SK-N-SH treated with all-trans-retinoic acid at 6 μM for 48 hours (cell line): Measurements from ENCODE around the gene EHD1.

Experiments
- ARNTL ChIP-seq: fragments of 450-650 bp; formaldehyde crosslinking; IDR thresholded peaks from 2 replicates; pipeline ENCODE4 v1.5.0; 2020; ENCODE audit warnings: low read depth, mild to moderate bottlenecking, moderate library complexity, borderline replicate concordance
- CSDC2 ChIP-seq: fragments of 250-450 bp; sonication (Bioruptor Pico); IDR thresholded peaks from 2 replicates; pipeline ENCODE4 v1.5.0; 2020; ENCODE audit warnings: mild to moderate bottlenecking, moderate library complexity
- ISL1 ChIP-seq: fragments of 250-450 bp; sonication (Bioruptor Pico); IDR thresholded peaks from 2 replicates; pipeline ENCODE4 v2.1.2; 2022; ENCODE audit warnings: mild to moderate bottlenecking, moderate library complexity
- POU6F1 ChIP-seq: fragments of 250-450 bp; sonication (Bioruptor Pico); IDR thresholded peaks from 2 replicates; pipeline ENCODE4 v1.8.0; 2021; ENCODE audit warnings: low read depth, mild to moderate bottlenecking, moderate library complexity, borderline replicate concordance
- PPARA ChIP-seq: fragments of 250-450 bp; sonication (Bioruptor Pico); IDR thresholded peaks from 2 replicates; pipeline ENCODE4 v1.5.0; 2020; ENCODE audit warnings: mild to moderate bottlenecking, borderline replicate concordance
- TCF4 ChIP-seq: fragments of 250-450 bp; sonication (Bioruptor Pico); IDR thresholded peaks from 2 replicates; pipeline ENCODE4 v1.8.0; 2021; ENCODE audit warnings: mild to moderate bottlenecking, moderate library complexity, borderline replicate concordance

GRCh38 chr11:64916040-64916774 is 37.8 kb upstream of the EHD1 start:
- no peak for TF ChIP-seq ISL1 (CRISPR knock-in tag)
- no peak for TF ChIP-seq CSDC2 (CRISPR knock-in tag)
- TF ChIP-seq POU6F1 (CRISPR knock-in tag), result no peak
- no peak for TF ChIP-seq PPARA (CRISPR knock-in tag)
- no peak for TF ChIP-seq TCF4
- TF ChIP-seq ARNTL (CRISPR knock-in tag), result no peak
